ENCODE results near the gene FCHSD2. TPM values are rescaled to one million over a fixed set of nuclear protein-coding genes. Genes with fewer than 3 reads are reported as not detected.

FCHSD2 gene
- total and polyA plus RNA-seq, 2 experiments from 2014 or later, result 9.1 to 19.8 TPM

DNA sequence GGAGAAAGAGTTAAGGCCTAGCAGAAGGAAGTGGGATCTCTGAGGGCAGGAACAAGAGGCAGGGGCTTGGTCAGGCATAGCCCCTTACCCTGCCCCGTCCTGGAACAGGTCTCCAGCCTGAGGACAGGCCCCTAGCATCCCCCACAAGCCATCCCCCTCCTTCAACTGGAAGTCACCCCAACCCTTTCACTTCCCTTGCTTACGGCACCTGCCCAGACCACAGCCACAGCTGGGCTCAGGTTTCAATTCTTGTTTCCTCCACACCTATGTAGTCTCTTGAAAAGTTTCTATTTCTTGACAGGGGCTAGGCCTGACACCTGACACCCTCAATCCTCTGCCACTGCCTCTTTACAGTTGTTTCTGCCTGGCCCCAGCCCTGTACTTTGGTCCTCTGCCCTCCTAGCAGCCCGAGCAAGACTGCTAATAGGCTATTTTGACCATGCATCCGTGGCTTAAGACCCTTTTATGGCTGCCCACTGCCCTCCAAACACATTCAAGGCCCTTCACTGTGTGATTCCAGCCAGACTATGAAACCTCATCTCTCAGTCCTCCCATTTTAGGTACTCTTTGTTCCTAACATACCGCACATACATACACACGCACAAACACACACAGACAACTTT, 10.9 kb upstream of the FCHSD2 start:
- H3K4me1 ChIP-seq (ENCODE audit: insufficient read depth), result peaks cover 10% of the 10 kb centered on the region
- H3K36me3 ChIP-seq (ENCODE audit: low read depth), result no peaks in the 10 kb centered on the region
- H3F3A ChIP-seq (ENCODE audit: insufficient read depth), result no peaks in the 10 kb centered on the region
- H3K9me2 ChIP-seq (ENCODE audit: insufficient read depth), result no peaks in the 10 kb centered on the region
- no peak overlapping the region for H3K4me3 ChIP-seq
- no peaks in the 10 kb centered on the region for H4K20me1 ChIP-seq (ENCODE audit: insufficient read depth)
- in situ Hi-C loops (cut with MboI), result loop anchor here (25.0 kb wide), 1 partner anchor 441 kb away; no protein-coding TSS in a partner anchor
- no peaks in the 10 kb centered on the region for H3K27me3 ChIP-seq (replicated peaks; ENCODE audit: insufficient read depth)
- no peak overlapping the region for H3K27ac ChIP-seq
- no peak overlapping the region for H3K4me2 ChIP-seq (ENCODE audit: unreplicated experiment)
- H3K9ac ChIP-seq, result no peak overlapping the region
- 66 to 79% methylated on average over 6 of the region's 6 CpGs for WGBS, 2 experiments (ENCODE audit: low coverage in 1 of 2, low lambda C conversion rate in 2 of 2, missing lambda C conversion rate in 2 of 2)
- no peaks in the 10 kb centered on the region for H3K79me2 ChIP-seq (ENCODE audit: insufficient read depth)
- H2AFZ ChIP-seq, result no peak overlapping the region
- no peaks in the 10 kb centered on the region for H3K9me3 ChIP-seq (ENCODE audit: low read depth)
- TF ChIP-seq EZH2phosphoT487 (IDR thresholded peaks at IDR 0.05; ENCODE audit: insufficient read depth, low read depth) (no peak), EZH2 (IDR thresholded peaks at IDR 0.05; ENCODE audit: insufficient read depth, poor library complexity, severe bottlenecking) (no peak)
- DNase-seq, result no peak

DNA sequence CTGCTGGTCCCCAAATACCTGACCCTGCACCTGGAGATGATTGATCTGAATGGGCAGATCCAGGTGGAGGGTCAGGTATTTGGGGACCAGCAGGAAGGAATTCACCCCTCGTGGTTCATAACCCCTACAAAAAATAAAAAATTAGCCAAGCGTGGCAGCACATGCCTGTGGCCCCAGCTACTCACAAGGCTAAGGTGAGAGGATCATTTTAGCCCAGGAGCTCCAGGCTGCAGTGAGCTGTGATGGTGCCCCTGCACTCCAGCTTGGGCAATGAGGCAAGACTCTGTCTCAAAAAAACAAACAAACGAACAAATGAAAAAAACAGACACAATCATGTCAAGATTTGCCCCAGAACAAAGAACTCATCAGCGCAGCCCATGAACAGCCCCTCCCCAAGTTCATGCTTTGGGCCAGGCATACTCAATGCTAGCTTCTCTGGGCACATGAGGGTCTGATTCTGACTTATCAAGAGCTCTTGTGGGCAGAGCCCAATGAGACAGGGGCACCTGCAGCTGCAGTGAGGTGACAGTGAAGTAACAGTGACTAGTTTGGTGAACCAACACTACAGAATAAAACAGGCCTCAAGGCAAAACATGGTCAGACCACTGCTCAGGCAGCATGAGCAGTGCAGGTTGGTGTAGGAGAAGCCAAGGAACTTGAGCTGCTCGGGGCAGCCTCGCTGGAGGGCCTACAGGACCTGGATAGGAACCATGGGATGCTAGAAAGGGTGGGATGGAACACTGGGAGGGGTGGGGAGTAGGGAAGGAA, 10.2 kb upstream of the FCHSD2 start:
- H3K79me2 ChIP-seq (ENCODE audit: insufficient read depth), result no peaks in the 10 kb centered on the region
- no peak overlapping the region for H2AFZ ChIP-seq
- no peaks in the 10 kb centered on the region for H3K27me3 ChIP-seq (replicated peaks; ENCODE audit: insufficient read depth)
- DNase-seq, result no peak
- H3K9me3 ChIP-seq (ENCODE audit: low read depth), result no peaks in the 10 kb centered on the region
- H3K36me3 ChIP-seq (ENCODE audit: low read depth), result no peaks in the 10 kb centered on the region
- no peaks in the 10 kb centered on the region for H3K9me2 ChIP-seq (ENCODE audit: insufficient read depth)
- H3K4me3 ChIP-seq, result no peak overlapping the region
- in situ Hi-C loops (cut with MboI), result loop anchor here (25.0 kb wide), 1 partner anchor 440 kb away; no protein-coding TSS in a partner anchor
- no peaks in the 10 kb centered on the region for H3F3A ChIP-seq (ENCODE audit: insufficient read depth)
- H3K9ac ChIP-seq, result no peak overlapping the region
- TF ChIP-seq EZH2phosphoT487 (IDR thresholded peaks at IDR 0.05; ENCODE audit: insufficient read depth, low read depth) (no peak), EZH2 (IDR thresholded peaks at IDR 0.05; ENCODE audit: insufficient read depth, poor library complexity, severe bottlenecking) (no peak)
- H3K4me2 ChIP-seq (ENCODE audit: unreplicated experiment), result no peak overlapping the region
- WGBS, 2 experiments (ENCODE audit: low coverage in 1 of 2, low lambda C conversion rate in 2 of 2, missing lambda C conversion rate in 2 of 2), result 64 to 69% methylated on average over 6 of the region's 6 CpGs
- H4K20me1 ChIP-seq (ENCODE audit: insufficient read depth), result no peaks in the 10 kb centered on the region
- H3K4me1 ChIP-seq (ENCODE audit: insufficient read depth), result peaks cover 3% of the 10 kb centered on the region; the same call in 1 of the 2 replicates
- no peak overlapping the region for H3K27ac ChIP-seq

DNA sequence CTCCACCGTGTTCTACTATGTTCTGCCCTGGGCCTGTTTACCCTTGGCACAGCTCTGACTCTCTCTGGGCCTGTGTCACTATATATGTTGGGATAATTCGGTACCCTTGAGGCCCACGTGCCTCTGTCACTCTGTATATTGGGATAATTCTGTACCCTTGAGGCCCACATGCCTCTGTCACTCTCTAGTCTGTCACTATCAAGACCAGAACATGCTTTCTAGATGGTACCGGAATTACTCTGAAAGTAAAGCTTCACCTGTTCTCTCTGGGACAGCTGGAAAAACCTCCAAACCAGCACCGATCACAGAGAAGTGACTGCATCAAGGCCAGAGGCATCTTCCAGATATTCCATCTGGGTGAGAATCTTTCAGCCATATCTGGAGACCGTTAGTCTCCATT, 9.3 kb upstream of the FCHSD2 start:
- in situ Hi-C loops (cut with MboI), result loop anchor here (25.0 kb wide), 1 partner anchor 439 kb away; no protein-coding TSS in a partner anchor
- DNase-seq, result no peak
- TF ChIP-seq EZH2phosphoT487 (IDR thresholded peaks at IDR 0.05; ENCODE audit: insufficient read depth, low read depth), result no peak
- TF ChIP-seq EZH2 (IDR thresholded peaks at IDR 0.05; ENCODE audit: insufficient read depth, poor library complexity, severe bottlenecking), result no peak
- WGBS, 2 experiments (ENCODE audit: low coverage in 1 of 2, low lambda C conversion rate in 2 of 2, missing lambda C conversion rate in 2 of 2), result 73 to 78% methylated on average over 6 of the region's 6 CpGs
- Histone ChIP-seq H3K9me3 (ENCODE audit: low read depth) (no peaks in the 10 kb centered on the region), H3K9ac (no peak overlapping the region), H3K27me3 (replicated peaks; ENCODE audit: insufficient read depth) (no peaks in the 10 kb centered on the region), H3F3A (ENCODE audit: insufficient read depth) (no peaks in the 10 kb centered on the region), H2AFZ (no peak overlapping the region), H3K27ac (no peak overlapping the region), H3K4me3 (no peak overlapping the region), H3K79me2 (ENCODE audit: insufficient read depth) (no peaks in the 10 kb centered on the region), H3K9me2 (ENCODE audit: insufficient read depth) (no peaks in the 10 kb centered on the region), H3K4me1 (ENCODE audit: insufficient read depth) (no peaks in the 10 kb centered on the region), H3K4me2 (ENCODE audit: unreplicated experiment) (no peak overlapping the region), H3K36me3 (ENCODE audit: low read depth) (no peaks in the 10 kb centered on the region), H4K20me1 (ENCODE audit: insufficient read depth) (no peaks in the 10 kb centered on the region)

DNA sequence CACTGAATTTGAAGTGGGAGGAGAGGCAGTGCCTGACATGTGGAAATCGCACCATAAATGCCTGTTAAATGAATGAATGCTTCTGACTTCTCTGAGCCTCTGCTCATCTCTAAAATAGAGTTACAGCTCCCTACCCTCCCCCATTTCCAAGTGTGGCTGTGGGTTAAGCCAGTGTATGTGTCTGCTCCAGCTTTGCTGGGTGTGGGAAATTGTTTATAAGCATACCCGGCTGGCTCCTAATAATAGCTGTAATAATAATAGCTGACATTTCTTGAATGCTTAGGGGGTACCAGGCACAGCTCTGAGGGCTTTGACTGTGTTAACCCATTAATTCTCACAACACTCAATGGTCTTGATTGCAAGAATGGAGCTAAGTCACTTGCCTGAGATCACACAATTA, 7.0 kb upstream of the FCHSD2 start:
- in situ Hi-C loops (cut with MboI), result no loop called here
- 96 to 97% methylated on average over 2 of the region's 2 CpGs for WGBS, 2 experiments (ENCODE audit: low coverage in 1 of 2, low lambda C conversion rate in 2 of 2, missing lambda C conversion rate in 2 of 2)
- Histone ChIP-seq H3K4me1 (ENCODE audit: insufficient read depth) (no peaks in the 10 kb centered on the region), H3K36me3 (ENCODE audit: low read depth) (no peaks in the 10 kb centered on the region), H3K27ac (no peak overlapping the region), H3F3A (ENCODE audit: insufficient read depth) (no peaks in the 10 kb centered on the region), H4K20me1 (ENCODE audit: insufficient read depth) (no peaks in the 10 kb centered on the region), H2AFZ (no peak overlapping the region), H3K9me2 (ENCODE audit: insufficient read depth) (no peaks in the 10 kb centered on the region), H3K4me3 (no peak overlapping the region), H3K79me2 (ENCODE audit: insufficient read depth) (no peaks in the 10 kb centered on the region), H3K9me3 (ENCODE audit: low read depth) (no peaks in the 10 kb centered on the region), H3K9ac (no peak overlapping the region), H3K4me2 (ENCODE audit: unreplicated experiment) (no peak overlapping the region), H3K27me3 (replicated peaks; ENCODE audit: insufficient read depth) (no peaks in the 10 kb centered on the region)
- TF ChIP-seq EZH2phosphoT487 (IDR thresholded peaks at IDR 0.05; ENCODE audit: insufficient read depth, low read depth) (no peak), EZH2 (IDR thresholded peaks at IDR 0.05; ENCODE audit: insufficient read depth, poor library complexity, severe bottlenecking) (no peak)
- DNase-seq, result no peak

All from GM23248 (cell line).